NCI-H2196 treated with DMSO at 0.1 percent for 48 hours (cell line): ENCODE results near the gene PTGDR.

ENCODE experiments used
- DNase-seq: peaks from one replicate; lab custom pipeline; 2025; ENCODE audit not compliant: unreplicated experiment; lab: John Stamatoyannopoulos, UW

PTGDR gene

GRCh38 chr14:52263190-52263589 is 4.3 kb upstream of the PTGDR start:
- no peak for DNase-seq

- no peak for DNase-seq
These were observed 2.2 kb upstream of the PTGDR start for GRCh38 chr14:52265253-52265652.

- DNase-seq: no peak
These were observed 1.3 kb upstream of the PTGDR start for GRCh38 chr14:52266179-52266578.

- no peak for DNase-seq
These were observed 716 bp upstream of the PTGDR start for GRCh38 chr14:52266782-52267181.

- no peak for DNase-seq
These were observed 972 bp downstream of the PTGDR start for GRCh38 chr14:52268279-52269061.

- DNase-seq: no peak
These were observed 1.6 kb downstream of the PTGDR start for GRCh38 chr14:52269100-52269499.

- no peak for DNase-seq
These were observed 2.5 kb downstream of the PTGDR start for GRCh38 chr14:52269982-52270381.

- no peak for DNase-seq
These were observed 4.0 kb downstream of the PTGDR start for GRCh38 chr14:52271538-52271937.

- DNase-seq: no peak
These were observed 4.9 kb downstream of the PTGDR start for GRCh38 chr14:52272375-52272774.

GRCh38 chr14:52275372-52275771 is 7.9 kb downstream of the PTGDR start:
- DNase-seq: no peak

GRCh38 chr14:52277552-52277951 is 10.1 kb downstream of the PTGDR start:
- DNase-seq: no peak

- DNase-seq: no peak
These were observed 11.9 kb downstream of the PTGDR start for GRCh38 chr14:52279408-52279807.

GRCh38 chr14:52283099-52283498 is 15.6 kb downstream of the PTGDR start:
- no peak for DNase-seq

- no peak for DNase-seq
These were observed 19.5 kb downstream of the PTGDR start for GRCh38 chr14:52286661-52287649.

- DNase-seq: no peak
These were observed 28.9 kb downstream of the PTGDR start for GRCh38 chr14:52296378-52296777.

GRCh38 chr14:52298795-52299194 is 31.3 kb downstream of the PTGDR start:
- DNase-seq: no peak

GRCh38 chr14:52299692-52300278 is 32.3 kb downstream of the PTGDR start:
- DNase-seq: peak; percentile 6

GRCh38 chr14:52303236-52303635 is 35.7 kb downstream of the PTGDR start:
- DNase-seq: no peak

GRCh38 chr14:52304248-52304904 is 36.9 kb downstream of the PTGDR start:
- no peak for DNase-seq

GRCh38 chr14:52305014-52305413 is 37.5 kb downstream of the PTGDR start:
- no peak for DNase-seq

GRCh38 chr14:52307376-52307775 is 39.9 kb downstream of the PTGDR start:
- no peak for DNase-seq
